Type B pancreatic cell (in vitro differentiated cells): ENCODE measurements around the gene ALG3. TPM values are rescaled to one million over a fixed set of nuclear protein-coding genes. Genes with fewer than 3 reads are reported as not detected.
A peak's percentile ranks its signal among the peaks of the same experiment; 100 is the strongest.

ENCODE experiments used
- DNase-seq: peaks from one replicate; pipeline ENCODE4 v3.0.0; 2021; ENCODE audit warnings: mixed read lengths; ENCODE audit not compliant: unreplicated experiment; ENCODE audit errors: extremely low spot score
- H3K27ac Mint-ChIP-seq: 2 replicates; pipeline ENCODE4 v1.8.0; 2021; ENCODE audit warnings: mild to moderate bottlenecking, mixed read lengths
- H3K27me3 Mint-ChIP-seq: 2 replicates; pipeline ENCODE4 v1.8.0; 2021; ENCODE audit warnings: mixed read lengths
- H3K36me3 Mint-ChIP-seq: 2 replicates; pipeline ENCODE4 v1.8.0; 2021; ENCODE audit warnings: mixed read lengths
- H3K4me1 Mint-ChIP-seq: one replicate; pipeline ENCODE4 v1.8.0; 2021; ENCODE audit warnings: mixed read lengths; ENCODE audit not compliant: unreplicated experiment
- H3K4me3 Mint-ChIP-seq: 2 replicates; pipeline ENCODE4 v1.8.0; 2021; ENCODE audit warnings: mild to moderate bottlenecking, mixed read lengths
- H3K9me3 Mint-ChIP-seq: 2 replicates; pipeline ENCODE4 v1.8.0; 2021; ENCODE audit warnings: mixed read lengths
- CTCF ChIP-seq: fragments of 200-600 bp; sonication (generic); conservative IDR thresholded peaks from 2 replicates; pipeline ENCODE4 v1.5.0; 2021; ENCODE audit warnings: antibody characterized with exemption, mild to moderate bottlenecking
- total RNA-seq: library from RNA; stranded (reverse); gene quantifications from 2 replicates; pipeline ENCODE4 v1.2.1, GENCODE V29; 2021; ENCODE audit warnings: low replicate concordance

ALG3 gene
- total RNA-seq, 1 donor from 2014 or later: 55.8 TPM

DNA sequence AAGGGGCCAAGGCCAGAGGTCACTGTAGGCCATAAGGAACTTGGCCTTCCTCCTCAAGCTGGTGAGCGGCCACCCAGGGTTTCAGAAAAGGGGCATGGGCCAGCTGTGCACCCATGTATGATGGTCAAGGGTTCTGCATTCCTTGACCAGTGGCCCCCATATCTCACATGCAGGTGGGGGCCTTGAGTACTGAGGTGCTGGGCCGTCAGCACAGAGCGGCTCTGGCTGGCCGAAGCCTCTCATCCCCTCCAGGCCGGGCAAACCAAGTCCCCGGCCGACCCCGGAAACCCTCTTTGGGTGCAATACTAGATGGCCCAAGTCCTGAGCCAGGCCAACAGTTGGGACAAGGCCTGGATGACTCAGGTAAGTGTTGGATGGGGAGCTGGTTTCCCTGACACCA, 9.5 kb downstream of the ALG3 start:
- peaks cover 4% of the 10 kb centered on the region for H3K36me3 Mint-ChIP-seq
- no peak for DNase-seq
- TF ChIP-seq CTCF: no peak
- no peak overlapping the region for H3K27ac Mint-ChIP-seq
- peaks cover 24% of the 10 kb centered on the region for H3K27me3 Mint-ChIP-seq
- H3K4me1 Mint-ChIP-seq: no peaks in the 10 kb centered on the region
- H3K4me3 Mint-ChIP-seq: no peak overlapping the region
- no peaks in the 10 kb centered on the region for H3K9me3 Mint-ChIP-seq

DNA sequence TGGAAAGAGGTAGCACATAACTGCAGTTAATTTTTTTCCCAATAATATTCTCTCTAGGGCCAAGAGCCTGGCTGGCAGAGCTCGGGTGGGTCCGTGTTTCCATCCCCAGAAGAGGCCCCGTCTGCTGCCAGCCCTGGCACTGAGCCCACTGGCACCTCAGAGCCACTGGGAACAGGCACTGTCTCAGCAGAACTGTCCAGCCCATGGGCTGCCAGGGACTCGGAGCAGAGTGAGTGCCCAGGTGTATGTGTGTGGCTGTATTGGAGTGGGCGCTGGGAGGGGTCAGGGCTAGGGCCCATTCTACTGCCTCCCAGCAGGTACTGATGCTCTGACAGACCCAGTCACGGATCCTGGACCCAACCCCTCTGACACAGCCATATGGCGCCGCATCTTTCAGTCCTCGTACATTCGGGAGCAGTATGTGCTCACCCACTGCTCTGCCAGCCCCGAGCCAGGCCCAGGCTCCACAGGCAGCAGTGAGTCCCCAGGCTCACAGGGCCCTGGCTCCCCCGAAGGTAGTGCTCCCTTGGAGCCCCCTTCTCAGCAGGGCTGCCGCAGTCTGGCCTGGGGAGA, 10.4 kb downstream of the ALG3 start:
- no peak overlapping the region for H3K4me3 Mint-ChIP-seq
- H3K27ac Mint-ChIP-seq: no peak overlapping the region
- H3K36me3 Mint-ChIP-seq: peaks cover 4% of the 10 kb centered on the region
- TF ChIP-seq CTCF: no peak
- peaks cover 31% of the 10 kb centered on the region for H3K27me3 Mint-ChIP-seq
- no peaks in the 10 kb centered on the region for H3K4me1 Mint-ChIP-seq
- no peak for DNase-seq
- H3K9me3 Mint-ChIP-seq: no peaks in the 10 kb centered on the region

DNA sequence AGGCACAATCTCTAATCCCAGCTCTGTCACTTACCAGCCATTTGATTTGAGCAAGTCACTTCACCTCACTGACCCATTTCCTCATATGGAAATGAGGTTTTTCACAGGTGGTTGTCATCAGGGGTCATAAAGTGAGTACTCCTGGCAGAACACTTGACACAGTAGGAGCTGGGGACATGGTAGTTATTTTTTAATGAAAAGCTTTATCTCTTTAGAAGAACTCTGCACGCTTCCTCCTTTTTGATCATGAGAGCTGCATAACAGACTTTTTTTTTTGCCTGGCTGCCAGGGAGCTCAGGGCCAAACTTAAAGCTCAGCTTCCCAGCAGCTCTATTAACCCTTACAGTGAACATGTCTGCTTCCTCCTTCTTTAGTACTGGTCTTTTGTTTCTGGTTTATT, 11.0 kb downstream of the ALG3 start:
- DNase-seq: no peak
- Mint-ChIP-seq H3K9me3 (no peaks in the 10 kb centered on the region), H3K4me1 (no peaks in the 10 kb centered on the region), H3K36me3 (peaks cover 2% of the 10 kb centered on the region), H3K27me3 (peaks cover 34% of the 10 kb centered on the region), H3K4me3 (no peak overlapping the region), H3K27ac (no peak overlapping the region)
- no peak for TF ChIP-seq CTCF

GRCh38 chr3:184237211-184237610, 11.6 kb downstream of the ALG3 start:
- Mint-ChIP-seq H3K27ac (peak overlapping the region; percentile 34), H3K4me3 (no peak overlapping the region), H3K9me3 (no peaks in the 10 kb centered on the region), H3K36me3 (no peaks in the 10 kb centered on the region), H3K4me1 (no peaks in the 10 kb centered on the region), H3K27me3 (peaks cover 40% of the 10 kb centered on the region)
- no peak for TF ChIP-seq CTCF
- no peak for DNase-seq

DNA sequence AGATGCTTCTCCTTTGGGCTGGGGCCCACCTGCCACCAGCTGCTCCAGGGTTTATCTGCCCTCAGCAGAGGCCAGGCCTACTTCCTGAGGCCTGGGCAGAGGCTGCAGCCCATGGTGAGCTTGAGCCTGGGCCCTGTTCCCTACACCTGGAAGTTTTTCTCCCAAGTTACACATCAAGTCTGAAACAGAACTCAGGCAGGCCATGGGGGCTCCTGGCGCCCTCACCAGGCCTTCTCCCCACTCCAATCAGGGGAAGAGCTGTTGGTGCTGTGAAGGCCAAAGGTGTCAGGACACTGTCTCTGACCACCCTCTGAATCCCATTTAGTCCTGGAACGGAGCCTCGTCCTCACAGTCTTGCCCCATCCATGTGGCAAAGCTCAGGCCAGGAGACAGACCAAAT, 12.1 kb downstream of the ALG3 start:
- Mint-ChIP-seq H3K4me3 (no peak overlapping the region), H3K27me3 (peaks cover 46% of the 10 kb centered on the region), H3K27ac (no peak overlapping the region), H3K9me3 (no peaks in the 10 kb centered on the region), H3K36me3 (no peaks in the 10 kb centered on the region), H3K4me1 (no peaks in the 10 kb centered on the region)
- DNase-seq: no peak
- no peak for TF ChIP-seq CTCF

- no peak for DNase-seq
Measured at GRCh38 chr3:184236033-184236410, 12.7 kb downstream of the ALG3 start.

More at GRCh38 chr3:184236033-184236410, 12.7 kb downstream of the ALG3 start:
- no peak for TF ChIP-seq CTCF
- Mint-ChIP-seq H3K4me1 (peaks cover 5% of the 10 kb centered on the region), H3K9me3 (no peaks in the 10 kb centered on the region), H3K36me3 (no peaks in the 10 kb centered on the region), H3K4me3 (no peak overlapping the region), H3K27me3 (peaks cover 52% of the 10 kb centered on the region), H3K27ac (no peak overlapping the region)
